Hypothalamus (tissue), 51 donors: ENCODE measurements around the gene NOL9.
"Not testable (repeated sequence)": the region's sequence is repeated elsewhere in the genome, so short reads cannot be mapped to it uniquely, and the experiment has no call there.

Source experiments
- DNase-seq, 51 donors: peaks; one replicate each; lab custom pipeline; 2025; lab: John Stamatoyannopoulos, UW

Gene NOL9

DNA sequence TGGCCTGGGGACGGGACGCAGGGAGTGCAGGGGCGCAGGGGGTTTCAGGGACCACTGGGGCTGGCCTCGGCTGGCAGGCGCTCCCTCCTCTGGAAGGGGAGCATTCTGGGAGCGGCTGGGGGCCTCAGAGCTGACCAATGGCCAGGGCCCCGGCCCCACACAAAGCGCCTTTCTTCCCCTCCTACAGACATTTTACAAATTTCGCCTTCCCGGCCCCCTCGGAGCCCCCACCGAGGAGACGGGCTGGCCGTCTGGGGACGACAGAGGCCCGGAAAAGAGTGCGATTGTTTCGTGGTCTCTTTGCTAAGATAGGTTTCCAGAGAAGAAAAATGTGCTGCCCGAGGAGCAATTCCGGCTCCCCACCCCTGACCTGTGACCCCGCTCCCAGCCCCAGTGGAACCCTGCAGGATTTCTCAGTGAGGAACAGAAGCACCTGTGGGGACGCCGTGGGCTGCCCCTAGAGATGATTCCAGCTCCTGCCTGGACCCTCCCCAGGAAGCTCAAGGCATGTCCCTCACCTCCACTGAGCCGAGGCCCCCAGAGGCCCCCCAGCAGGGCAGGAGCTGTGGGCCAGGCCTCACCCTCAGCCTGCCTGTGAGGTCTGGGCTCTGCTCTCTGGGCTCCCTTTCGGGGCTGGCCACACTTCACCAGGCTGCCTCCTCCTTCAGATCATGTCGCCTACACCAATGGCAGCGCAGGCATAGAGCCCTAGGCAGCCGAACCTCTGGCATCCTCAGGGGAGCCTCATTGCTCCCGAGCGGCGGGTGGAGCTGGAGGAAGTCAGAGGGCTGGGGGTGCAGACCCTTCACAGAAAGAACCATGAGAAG is 47.9 kb downstream of the NOL9 start:
- DNase-seq, result no peak

DNA sequence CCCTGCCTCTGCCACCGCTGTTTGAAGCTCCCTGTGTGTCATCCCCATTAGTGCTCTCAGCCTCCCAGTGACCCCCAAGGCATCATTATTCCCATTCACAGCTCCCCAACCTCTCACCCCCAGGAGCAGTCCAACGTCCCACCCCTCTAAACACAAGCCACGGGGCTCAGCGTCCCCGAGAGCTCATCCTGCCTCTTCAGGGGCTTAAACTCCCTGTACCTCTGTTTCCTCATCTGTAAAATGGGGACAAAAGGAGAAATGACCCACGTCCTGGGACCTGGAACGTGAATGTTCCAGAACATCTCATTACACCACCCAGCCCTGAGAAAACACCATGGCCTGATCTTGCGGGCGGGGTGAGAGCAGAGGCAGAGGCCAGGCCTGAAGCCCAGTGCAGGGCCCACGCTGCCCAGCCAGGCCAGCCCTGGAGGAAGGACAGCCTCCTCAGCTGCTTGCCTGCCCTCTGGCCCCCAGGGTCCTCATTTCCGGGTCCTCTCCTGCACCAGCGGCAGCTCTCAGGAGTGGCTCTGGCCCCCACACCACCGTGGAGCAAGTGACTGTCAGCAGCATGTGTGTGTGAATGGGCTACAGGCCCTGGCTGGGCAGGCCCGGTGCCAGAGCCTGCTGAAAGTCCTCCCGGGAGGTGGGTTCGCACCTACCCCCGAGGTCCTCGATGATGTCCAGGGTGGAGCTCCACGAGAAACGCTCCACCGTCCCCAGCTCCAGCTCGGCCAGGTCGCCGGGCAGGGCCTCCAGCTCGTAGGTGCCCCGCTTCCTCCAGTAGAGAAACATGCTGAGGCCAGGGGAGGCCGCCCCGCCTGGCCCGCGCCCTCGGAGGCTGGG is 48.7 kb downstream of the NOL9 start:
- no peak for DNase-seq

DNA sequence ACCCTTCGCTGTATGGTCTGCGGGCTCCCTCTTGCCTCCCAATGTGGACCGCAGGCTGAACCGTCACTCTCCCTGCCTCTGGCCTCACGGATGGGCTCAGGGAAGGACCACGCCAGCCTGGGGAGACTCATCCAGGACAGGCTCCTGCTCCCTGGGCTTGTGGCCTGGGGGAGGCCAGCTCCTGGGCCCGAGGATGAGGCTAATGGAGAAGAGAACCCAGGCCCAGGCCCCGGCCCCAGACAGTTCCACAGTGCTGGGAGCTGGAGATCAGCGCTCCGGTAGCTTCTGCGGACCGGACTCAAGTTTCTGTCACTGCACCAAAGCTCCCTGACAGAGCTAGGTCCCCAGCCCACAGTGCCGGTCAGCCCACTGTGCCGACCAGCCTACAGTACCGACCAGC is 49.4 kb downstream of the NOL9 start:
- DNase-seq, result no peak

DNA sequence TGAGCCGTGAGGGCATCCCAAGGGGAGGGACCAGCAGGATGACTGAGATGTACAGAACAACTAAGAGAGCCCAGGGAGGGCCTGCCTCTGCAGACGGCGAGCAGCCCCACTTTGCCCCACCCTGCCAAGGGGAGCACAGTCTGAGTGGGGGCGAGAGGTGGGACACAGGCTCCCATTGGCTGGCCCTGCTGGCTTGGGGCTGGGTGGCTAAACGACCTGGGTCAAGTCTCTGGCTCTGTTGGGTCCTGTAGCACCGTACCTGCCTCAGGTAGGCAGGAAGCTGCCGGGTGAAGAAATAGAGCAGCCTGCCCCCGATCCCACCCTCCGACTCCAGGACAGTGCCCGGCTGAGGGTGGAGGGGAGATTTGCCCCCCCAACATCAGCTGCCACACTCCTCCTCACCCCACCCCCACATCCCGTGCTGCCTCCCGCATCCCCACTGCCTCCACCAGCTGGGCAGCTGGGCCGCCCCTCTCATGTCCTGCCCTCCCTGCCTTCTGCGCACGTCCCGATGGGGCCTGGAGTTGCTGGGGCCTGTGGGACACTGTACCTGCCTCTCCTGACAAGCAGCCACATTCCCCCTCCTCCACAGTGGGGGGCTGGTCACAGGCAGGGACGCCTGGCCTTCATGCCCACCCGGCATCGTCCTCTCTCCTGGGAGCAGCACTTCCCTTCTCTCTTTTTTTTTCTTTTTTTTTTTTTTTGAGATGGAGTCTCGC is 50.3 kb downstream of the NOL9 start:
- no peak for DNase-seq

DNA sequence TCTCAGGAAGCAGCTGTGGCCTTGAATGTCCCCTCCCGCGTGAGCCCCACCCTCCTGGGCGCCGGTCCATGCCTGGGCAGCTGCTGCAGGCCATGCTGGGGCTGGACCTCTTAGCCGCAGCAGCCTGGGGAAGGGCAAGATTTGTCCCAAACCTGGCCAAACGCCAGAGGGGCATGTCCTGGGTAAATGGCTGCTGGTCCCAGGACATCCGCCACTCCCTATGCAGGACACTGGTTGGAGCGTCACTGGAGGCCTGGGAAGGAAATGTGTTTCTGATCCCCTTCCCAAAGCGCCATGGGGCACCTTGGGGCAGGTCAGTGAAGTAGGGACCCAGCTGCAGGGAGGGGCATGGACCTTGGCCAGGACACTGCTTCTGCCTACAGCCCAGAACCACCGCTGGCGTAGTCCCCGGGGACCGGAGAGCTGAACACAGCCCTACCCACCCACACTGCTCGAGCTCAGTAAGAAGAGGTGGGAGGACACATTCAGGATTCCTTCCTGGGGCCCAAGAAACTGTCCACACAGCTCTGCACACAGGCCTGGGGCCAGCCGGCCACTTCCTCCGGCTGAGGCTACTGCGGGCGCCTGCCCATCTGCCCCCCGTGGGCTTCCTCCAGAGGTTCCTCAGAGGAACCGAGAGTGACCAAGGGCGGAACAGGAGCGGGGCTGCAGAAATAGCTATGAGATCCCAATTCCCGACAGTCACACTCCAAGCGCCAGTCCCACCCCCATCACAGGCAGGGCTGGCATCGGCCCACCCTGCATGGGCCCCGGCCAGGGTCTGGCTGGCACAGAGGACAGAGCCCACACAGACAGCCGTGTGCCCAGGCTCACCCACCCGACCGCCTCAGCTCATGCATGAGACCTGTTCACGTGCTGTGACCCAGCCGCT is 52.1 kb downstream of the NOL9 start:
- peak in 22 of 51 donors; percentile 14 to 65 (median 40) for DNase-seq

DNA sequence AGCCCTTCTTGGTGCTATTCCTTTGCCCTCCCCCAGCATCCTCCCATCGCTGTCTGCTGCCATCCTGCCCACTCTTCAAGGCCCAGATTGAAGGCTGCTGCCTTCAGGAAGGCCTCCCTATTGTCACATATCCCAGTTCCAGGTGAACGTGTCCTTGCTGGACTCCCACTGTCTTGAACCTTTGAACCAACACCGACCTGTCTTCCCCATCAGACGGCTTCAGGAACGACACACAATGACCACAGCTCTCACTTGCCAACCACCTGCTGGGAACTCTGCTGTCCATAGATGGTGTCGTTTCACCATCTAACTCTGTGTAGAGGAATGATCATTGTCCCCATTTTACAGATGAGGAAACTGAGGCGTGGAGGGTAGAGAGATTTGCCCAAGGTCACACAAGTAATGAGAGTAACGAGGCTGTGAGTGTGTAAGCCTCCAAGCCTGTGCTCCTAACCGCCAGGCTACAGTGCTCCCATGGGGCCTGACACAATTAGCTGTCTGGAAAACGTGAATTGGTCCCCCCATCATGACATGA is 53.0 kb downstream of the NOL9 start:
- no peak for DNase-seq

DNA sequence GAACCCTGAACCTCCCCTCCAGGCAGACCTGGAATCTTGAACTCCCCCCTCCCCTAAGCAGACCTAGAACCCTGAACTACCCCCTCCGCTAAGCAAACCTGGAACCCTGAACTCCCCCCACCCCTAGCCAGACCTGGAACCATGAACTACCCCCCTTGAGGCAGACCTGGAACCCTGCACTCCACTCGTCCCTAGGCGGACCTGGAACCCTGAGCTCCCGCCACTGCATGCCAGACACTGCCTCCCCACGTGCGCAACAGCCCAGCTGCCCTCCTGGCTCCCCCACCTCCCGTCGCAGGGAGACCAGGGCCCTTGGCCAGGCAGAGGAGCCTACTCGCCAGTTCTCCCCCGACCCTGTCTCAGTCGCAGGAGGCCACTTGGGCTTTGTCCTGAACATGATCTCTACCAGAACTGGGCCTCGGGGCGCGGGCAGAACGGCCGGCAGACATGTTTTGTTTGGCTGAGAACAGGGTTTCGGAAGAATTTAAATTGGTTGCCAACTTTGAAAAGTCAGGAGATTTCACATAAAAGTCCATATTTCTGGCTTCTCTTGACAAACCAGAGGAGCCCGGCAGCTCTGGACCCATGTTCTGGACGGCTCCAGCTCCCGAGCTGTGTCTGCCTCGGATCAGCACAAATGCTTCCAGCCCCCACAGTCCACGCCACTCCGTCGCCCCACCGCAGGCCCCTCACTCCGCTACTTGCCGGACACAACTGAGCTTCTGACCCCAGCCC is 53.6 kb downstream of the NOL9 start:
- DNase-seq, result no peak

DNA sequence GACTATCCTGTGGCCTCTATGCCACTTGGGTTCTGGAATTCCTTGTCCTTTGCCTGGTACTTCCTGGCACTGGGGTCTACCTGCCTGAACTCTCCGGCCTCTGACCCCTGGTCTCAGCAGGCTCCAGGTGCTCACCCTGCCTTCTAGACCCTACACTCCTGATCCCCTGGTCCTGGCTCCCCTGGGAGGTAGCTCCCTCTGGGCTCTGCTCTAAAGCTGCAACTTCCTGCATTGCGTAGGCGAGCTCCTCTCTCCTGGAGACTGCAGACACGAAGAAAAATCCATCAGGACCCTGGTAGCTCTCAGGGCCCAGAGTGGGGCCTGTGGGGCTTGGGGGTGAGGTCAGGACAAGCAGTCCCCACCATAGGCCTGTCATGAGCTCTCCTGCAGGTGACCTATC is 55.0 kb downstream of the NOL9 start:
- no peak for DNase-seq

DNA sequence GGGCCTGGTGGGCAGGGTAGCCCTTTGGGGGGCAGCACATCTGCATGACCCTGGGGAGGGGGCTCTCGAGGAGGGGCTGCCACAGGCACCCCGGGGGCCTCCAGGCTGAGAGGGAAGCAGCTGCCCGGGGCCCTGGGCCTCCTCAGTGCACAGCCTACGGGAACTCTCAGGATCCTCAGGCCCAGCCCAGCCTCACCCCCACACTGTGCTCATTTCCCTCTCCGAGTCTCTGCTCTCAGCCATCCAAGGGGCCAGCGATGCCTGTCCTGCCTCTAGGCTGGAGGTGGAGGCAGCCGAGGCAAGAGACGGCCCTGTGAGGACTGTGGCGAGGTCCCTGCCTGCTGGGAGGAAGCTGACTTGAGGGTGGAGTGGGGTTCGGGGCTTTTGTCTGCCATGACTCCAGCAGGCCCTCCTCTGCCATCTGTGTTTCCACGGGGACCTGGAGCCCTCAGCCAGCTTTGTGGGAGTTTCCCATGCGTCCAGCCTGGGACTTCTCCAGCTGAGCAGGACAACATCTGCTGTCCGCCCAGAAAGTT is 55.7 kb downstream of the NOL9 start:
- no peak for DNase-seq

DNA sequence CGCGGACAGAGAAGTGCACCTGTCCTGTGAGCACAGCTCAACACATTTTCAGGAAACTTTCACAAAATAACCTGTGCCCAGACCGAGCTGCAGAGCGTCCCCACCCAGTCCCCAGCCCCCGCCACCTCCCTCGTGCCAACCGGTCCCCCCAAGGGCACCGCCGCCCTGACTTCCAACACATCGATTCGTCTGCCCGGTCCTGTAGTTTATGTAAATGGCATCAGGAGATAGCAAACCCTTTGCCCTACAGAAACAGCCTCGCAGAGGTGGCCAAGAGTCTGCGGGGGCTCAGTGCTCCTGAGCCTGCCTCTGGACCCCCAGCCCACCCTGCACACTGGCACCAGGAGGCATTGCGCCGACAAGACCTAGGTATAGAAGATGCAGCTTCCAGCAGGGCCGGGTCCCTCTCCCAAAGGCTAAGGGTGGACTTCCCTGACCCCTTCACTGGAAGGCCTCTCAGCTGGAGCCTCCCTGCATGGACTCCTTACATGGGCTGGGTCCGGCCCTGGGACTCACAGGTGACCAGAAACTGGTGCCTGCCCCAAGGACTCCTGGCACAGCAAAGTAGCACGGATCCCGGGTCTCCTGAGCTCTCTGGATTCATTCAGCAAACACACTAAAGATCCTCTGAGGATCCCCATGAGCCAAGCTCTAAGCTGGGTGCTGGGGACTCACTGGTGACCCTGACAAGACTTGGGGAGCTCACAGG is 56.3 kb downstream of the NOL9 start:
- no peak for DNase-seq

DNA sequence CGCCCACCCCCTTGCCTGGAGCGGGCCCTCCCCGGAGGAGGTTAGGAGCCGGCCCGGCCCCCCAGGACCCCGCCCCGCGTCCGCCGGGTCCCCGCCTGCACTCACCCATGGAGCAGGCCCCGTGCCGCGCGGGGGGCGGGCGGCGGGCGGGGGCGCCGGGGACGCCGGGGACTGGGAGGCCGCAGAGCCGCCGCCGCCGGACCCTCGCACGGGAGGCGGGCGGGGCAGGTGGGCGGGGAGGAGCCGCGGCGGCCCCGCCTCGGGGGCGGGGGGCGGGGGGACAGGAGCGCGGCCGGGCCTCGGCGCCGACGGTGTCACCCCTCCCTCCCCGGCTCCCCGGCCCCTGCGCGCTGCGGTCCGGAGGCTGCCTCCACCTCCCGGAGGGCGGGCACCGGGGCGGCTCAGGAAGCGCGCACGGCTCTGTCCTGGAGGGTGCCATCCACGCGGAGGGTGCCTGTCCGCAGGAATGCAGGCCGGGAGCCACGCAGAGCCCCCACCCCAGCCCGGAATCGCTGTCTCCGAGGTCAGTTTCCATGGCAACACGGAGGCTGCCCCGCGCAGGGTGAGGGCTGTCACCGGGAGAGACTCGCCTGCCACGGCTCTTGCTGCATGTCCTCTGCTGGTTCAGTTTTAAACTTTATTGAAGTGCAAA is 57.0 kb downstream of the NOL9 start:
- DNase-seq, result peak in 19 of 51 donors; percentile 19 to 62 (median 34)

DNA sequence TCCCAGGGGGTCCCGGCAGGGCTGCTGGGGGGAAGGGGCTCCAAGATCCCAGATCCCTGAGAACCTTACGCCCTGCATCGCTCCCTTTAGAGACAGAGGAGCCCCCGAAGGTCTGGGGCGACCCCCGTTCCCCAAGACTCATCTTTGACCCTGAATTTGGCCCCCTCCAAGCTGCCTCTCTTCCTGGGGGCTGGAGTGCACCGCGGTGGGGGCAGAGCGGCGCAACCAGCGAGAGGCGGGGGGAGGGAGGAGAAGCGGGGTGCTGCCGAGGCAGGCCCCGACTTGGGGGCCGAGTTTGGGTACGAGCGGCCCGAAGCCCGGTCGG is 57.5 kb downstream of the NOL9 start:
- no peak for DNase-seq

DNA sequence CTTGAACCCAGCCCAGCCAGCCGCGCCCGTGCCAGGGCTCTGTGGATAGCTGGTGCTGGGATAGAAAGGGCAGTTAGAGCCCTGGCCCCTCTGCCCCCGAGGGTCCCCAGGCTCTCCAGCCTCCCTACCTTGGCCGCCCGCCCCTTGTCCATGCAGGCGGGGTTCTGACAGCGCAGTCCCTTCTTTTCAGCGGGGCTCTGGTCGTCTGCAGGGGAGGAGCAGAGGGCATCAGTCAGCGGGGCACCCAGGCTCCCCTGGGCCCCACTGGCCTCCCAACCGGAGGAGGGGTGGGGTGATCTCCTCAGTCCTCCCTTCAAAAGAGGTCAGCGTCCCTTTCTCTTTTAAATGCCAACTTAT is 58.0 kb downstream of the NOL9 start:
- DNase-seq, result no peak

DNA sequence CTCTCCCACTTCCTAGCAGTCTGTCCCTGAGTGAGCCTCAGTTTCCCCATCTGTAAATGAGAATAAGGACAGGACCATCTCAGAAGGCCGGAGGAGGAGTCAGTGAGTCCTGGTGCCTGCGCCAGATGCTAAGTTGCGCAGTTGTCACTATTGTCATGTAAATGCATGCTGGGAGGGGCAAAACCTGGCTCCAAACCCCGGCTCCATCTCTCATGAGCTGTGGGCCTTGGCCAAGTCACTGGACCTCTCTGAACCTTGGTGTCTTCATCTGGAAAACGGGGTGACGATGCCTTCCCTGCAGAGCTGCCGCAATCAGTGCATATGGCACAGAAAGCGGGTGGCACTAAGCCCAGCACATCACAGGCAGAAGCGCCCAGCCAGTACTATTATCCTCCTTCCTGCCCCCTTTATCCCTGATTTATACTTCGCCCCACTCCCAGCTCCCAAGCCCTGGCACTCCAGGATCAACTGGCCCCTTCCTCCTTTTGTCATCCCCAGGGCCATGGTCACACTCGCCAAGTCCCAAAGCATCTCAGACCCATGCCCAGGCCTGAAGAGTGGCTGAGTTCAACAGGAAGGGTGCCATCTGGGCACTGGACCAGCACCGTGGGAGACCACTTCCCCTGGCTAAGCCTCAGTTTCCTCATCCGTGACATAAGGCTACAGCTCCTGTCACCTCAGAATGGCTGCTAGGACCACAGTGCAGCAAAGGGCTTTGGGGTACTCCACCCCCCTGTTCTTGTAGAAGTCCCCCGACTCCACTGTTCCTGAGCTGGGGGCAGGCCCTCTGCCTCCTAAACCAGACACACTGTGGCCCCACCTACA is 58.6 kb downstream of the NOL9 start:
- no peak for DNase-seq

DNA sequence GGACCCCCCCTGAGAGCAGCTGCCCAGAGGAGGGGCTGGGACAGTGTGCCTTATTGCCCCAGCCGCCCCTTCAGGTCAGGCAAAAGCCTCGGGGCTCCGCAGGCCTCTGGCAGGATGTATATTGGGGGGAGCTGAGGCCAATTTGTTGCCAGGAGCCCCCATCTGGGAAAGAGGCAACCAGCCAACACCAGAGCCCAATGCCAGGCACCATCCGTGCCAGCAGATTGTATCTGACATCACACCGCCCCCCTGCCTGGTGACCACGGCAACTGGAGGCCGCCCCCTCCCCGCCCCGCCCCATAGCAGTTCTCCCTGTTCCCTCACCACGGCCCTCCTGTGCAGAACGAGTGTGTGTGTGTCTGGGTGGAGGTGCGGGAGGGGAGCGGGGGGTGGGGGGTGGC is 59.3 kb downstream of the NOL9 start:
- DNase-seq, result peak in 5 of 51 donors; percentile 12 to 56 (median 43)

DNA sequence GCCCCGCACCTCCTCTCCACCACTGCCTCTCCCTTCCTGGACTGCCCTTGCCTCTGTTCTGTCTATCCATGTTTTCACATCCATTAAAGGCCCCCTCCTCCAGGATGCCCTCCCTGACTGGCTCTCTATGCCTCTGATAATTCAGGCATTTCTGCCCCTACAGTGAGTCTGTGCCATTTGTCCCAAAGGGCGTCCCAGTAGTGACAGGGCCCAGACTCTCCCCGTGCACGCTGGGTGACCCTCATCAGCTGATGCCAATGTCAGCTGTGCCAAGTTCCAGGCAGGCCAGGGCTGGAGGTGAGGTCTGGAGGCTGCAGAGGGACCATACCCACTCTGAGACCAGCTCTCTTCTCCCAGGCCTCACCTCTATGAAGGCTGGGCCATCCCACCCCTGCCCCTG is 59.7 kb downstream of the NOL9 start:
- DNase-seq, result no peak

DNA sequence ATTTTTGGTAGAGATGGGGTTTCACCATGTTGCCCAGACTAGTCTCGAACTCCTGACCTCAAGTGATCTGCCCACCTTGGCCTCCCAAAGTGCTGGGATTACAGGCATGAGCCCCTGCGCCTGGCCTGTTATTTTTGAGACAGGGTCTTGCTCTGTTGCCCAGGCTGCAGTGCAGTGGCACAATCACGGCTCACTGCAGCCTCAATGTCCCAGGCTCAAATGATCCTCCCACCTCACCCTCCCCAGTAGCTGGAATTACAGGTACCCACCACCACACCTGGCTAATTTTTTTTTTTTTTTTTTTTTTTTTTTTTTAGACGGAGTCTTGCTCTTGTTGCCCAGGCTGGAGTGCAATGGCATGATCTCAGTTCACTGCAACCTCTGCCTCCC is 60.5 kb downstream of the NOL9 start:
- DNase-seq, result not testable (repeated sequence)
